ENCODE data around the gene PYGO2. TPM values are rescaled to one million over a fixed set of nuclear protein-coding genes. Genes with fewer than 3 reads are reported as not detected.

PYGO2 gene
- total RNA-seq, 5 donors from 2014 or later (not counting 1 experiment from before 2014, with no cell fraction given): 36.0 to 70.8 (median 68.5) TPM

DNA sequence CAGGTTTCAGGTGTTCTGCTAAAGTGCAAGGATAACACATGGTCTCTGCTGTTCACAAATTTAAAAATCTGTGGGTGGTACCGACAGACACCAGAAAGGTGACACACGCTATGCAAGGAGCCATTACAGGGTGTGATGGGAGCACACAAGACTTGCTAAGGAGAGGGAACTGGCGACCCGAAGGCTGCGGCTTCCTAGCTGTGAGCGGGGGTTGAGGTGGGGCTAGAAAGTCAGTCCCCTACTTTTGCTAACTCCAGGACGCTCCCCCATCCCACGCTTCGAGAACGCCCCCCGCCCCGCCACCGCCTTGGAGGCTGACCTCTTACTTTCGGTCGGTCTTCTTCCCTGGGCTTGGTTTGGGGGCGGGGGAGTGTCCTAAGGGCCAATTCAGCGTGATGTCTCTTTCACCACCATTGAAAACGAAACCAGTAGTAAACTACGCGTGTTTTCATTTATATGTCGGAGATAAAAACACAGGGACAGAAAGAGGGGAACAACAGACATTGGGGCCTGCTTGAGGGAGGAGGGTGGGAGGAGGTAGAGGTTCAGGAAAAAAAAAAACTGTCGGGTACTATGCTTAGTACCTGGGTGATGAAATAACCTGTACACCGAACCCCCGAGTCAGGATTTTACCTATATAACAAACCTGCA is 14.0 kb upstream of the PYGO2 start:
- peak in 20 of 35 experiments; percentile 19 to 65 (median 34) for DNase-seq
- H3K4me3 Mint-ChIP-seq: no peak overlapping the region
- Histone ChIP-seq H3K4me1 (ENCODE audit: control insufficient read depth in 1 of 2, extremely low read depth in 1 of 2, insufficient read depth in 2 of 2, low read length in 2 of 2) (peaks cover 8 to 43% of the 10 kb centered on the region in 2 experiments), H3K36me3 (ENCODE audit: control insufficient read depth in 2 of 2, extremely low read depth in 1 of 2, insufficient read depth in 1 of 2, low read length in 1 of 2) (peaks cover 0 to 16% of the 10 kb centered on the region in 2 donors), H3K9me3 (no peaks in the 10 kb centered on the region), H3K27me3 (replicated peaks in 1 of 2; ENCODE audit: control insufficient read depth in 2 of 2, extremely low read depth in 1 of 2, insufficient read depth in 2 of 2, low read length in 1 of 2) (no peaks in the 10 kb centered on the region), H3K27ac (ENCODE audit: low read length) (peak overlapping the region; percentile 90), H3K4me3 (ENCODE audit: control insufficient read depth in 1 of 2, extremely low read depth in 1 of 2, low read length in 1 of 2) (peak overlapping the region; percentile 73 to 89)
- H3K27ac Mint-ChIP-seq: no peak overlapping the region
- H3K27me3 Mint-ChIP-seq: no peaks in the 10 kb centered on the region
- no peaks in the 10 kb centered on the region for H3K9me3 Mint-ChIP-seq
- ATAC-seq (replicated peaks in 1 of 4): no peak
- WGBS (ENCODE audit: insufficient coverage): 0% methylated on average over 3 of the region's 24 CpGs
- peaks cover 13 to 30% (median 16%) of the 10 kb centered on the region in 3 donors for H3K4me1 Mint-ChIP-seq
- POLR2A ChIA-PET: no interaction called here
- H3K36me3 Mint-ChIP-seq: peaks cover 5% of the 10 kb centered on the region
- CTCF ChIA-PET: interaction anchor here in 1 of 2 donors (0.6 to 1.7 kb wide), 2 partner anchors 36 to 42 kb away, joined by 4 to 6 read pairs; no protein-coding TSS in a partner anchor

DNA sequence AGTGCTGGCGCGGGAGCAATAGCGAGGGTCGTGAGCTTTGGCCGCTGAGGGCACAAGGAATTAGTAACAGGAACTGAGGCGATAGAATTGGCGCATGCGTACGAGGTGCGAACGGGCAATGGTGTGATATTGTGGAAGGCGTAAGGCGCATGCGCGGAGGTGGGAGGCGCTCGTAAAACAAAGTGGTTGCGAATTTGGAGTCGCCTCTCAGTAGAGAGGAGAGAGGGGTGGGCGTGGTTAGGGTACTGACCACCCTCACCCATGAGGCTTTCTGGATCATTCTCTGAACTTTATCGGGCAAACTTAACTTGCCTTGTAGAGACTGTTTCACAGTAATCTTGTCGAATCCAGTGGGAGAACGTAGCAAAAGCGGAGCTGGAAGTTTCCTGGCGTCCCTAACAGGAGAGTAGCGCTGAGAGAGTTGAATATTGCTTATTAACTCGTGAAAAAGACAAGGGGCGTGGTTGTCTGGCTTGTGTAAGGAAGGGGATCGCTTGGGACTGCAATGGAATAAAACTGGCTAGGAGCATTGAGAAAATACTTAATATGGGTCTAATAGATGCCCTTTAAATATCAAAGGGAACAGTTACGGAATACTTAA is 13.3 kb upstream of the PYGO2 start:
- peaks cover 5% of the 10 kb centered on the region for H3K36me3 Mint-ChIP-seq
- POLR2A ChIA-PET: interaction anchor here in 1 of 2 donors (1.1 to 1.6 kb wide), 2 partner anchors 19 to 23 kb away, joined by 5 to 22 read pairs; partner anchors contain the start of gene PBXIP1
- ATAC-seq (replicated peaks in 1 of 4) (peak; percentile 49 to 56 (median 55)), DNase-seq (peak in 34 of 35 experiments; percentile 85 to 97 (median 91))
- H3K4me3 Mint-ChIP-seq: no peak overlapping the region
- H3K4me1 ChIP-seq (ENCODE audit: control insufficient read depth in 1 of 2, extremely low read depth in 1 of 2, insufficient read depth in 2 of 2, low read length in 2 of 2): peaks cover 8 to 49% of the 10 kb centered on the region in 2 experiments
- H3K9me3 ChIP-seq: no peaks in the 10 kb centered on the region
- peak overlapping the region; percentile 90 for H3K27ac ChIP-seq (ENCODE audit: low read length)
- H3K9me3 Mint-ChIP-seq: no peaks in the 10 kb centered on the region
- H3K36me3 ChIP-seq (ENCODE audit: control insufficient read depth in 2 of 2, extremely low read depth in 1 of 2, insufficient read depth in 1 of 2, low read length in 1 of 2): peaks cover 0 to 21% of the 10 kb centered on the region in 2 donors
- H3K4me1 Mint-ChIP-seq: peaks cover 13 to 30% (median 16%) of the 10 kb centered on the region in 3 donors
- H3K27me3 Mint-ChIP-seq: no peaks in the 10 kb centered on the region
- under 1% methylated on average over 30 of the region's 30 CpGs for WGBS (ENCODE audit: insufficient coverage)
- H3K27ac Mint-ChIP-seq: no peak overlapping the region
- CTCF ChIA-PET: interaction anchor here in 1 of 2 donors (0.5 to 2.7 kb wide), 4 partner anchors 37 to 298 kb away, joined by 3 to 13 read pairs (median 4); partner anchors contain the start of gene CLK2
- no peaks in the 10 kb centered on the region for H3K27me3 ChIP-seq (replicated peaks in 1 of 2; ENCODE audit: control insufficient read depth in 2 of 2, extremely low read depth in 1 of 2, insufficient read depth in 2 of 2, low read length in 1 of 2)
- peak overlapping the region; percentile 73 to 89 for H3K4me3 ChIP-seq (ENCODE audit: control insufficient read depth in 1 of 2, extremely low read depth in 1 of 2, low read length in 1 of 2)

DNA sequence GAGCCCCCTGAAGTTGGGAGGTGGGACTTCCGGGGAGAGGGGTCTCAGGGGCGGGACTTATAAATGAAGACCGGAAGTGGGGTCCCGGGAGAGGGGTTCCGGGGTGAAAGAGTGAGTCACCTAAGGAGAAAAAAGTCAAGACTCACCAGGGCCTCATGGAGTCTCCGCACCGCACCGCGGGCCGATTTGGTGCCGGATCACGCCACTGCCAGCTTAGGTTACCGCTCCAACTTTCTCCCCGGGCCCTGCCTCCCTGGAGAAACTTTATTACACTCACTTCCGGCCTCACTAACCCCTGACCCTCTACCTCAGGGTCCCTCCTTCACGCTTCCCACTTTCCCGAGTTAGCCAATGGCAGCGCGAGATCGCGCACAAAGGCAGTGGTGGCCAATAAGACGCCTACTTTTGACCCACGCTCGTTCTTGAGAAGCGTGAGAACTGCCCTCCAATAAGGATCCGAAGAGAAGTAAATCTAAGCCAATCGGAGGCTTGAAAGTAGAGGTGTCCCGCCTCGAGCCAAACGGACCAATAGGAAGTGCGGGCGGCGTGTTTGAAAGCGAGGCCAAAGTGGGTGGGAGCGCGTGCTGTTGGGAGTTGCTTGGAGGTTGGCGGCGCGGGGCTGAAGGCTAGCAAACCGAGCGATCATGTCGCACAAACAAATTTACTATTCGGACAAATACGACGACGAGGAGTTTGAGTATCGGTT is 12.7 kb upstream of the PYGO2 start, which contains the start of gene CKS1B:
Gene CKS1B (plus strand): TSS at position 580 of the 706 bp plus-strand sequence. CDS start 65 bp downstream, at position 645.
- H3K4me3 Mint-ChIP-seq: no peak within 1 kb of the TSS
- H3K27me3 Mint-ChIP-seq: no peaks in the 10 kb centered on the region
- peak within 1 kb of the TSS; percentile 73 to 89 for H3K4me3 ChIP-seq (ENCODE audit: control insufficient read depth in 1 of 2, extremely low read depth in 1 of 2, low read length in 1 of 2)
- H3K4me1 Mint-ChIP-seq: peaks cover 17 to 35% (median 18%) of the 10 kb centered on the region in 3 donors
- ATAC-seq (replicated peaks in 1 of 4) (peak; percentile 85 to 90 (median 88)), DNase-seq (peak; percentile 92 to 99 (median 96))
- H3K9me3 ChIP-seq: no peaks in the 10 kb centered on the region
- CTCF ChIA-PET: interaction anchor here in 1 of 2 donors (0.5 to 2.7 kb wide), 7 partner anchors 13 to 299 kb away, joined by 3 to 13 read pairs (median 3); partner anchors contain the start of genes CLK2, PBXIP1 and PYGO2
- H3K36me3 Mint-ChIP-seq: peaks cover 10% of the 10 kb centered on the region
- under 1% methylated on average over 42 of the region's 47 CpGs for WGBS (ENCODE audit: insufficient coverage)
- H3K27ac Mint-ChIP-seq: no peak within 1 kb of the TSS
- POLR2A ChIA-PET: interaction anchor here (0.5 to 1.6 kb wide), 8 partner anchors 19 to 1102 kb away, joined by 3 to 22 read pairs (median 6); partner anchors contain the start of gene PBXIP1 (in 1 of the 2)
- peak within 1 kb of the TSS; percentile 90 for H3K27ac ChIP-seq (ENCODE audit: low read length)
- H3K27me3 ChIP-seq (replicated peaks in 1 of 2; ENCODE audit: control insufficient read depth in 2 of 2, extremely low read depth in 1 of 2, insufficient read depth in 2 of 2, low read length in 1 of 2): no peaks in the 10 kb centered on the region
- H3K4me1 ChIP-seq (ENCODE audit: control insufficient read depth in 1 of 2, extremely low read depth in 1 of 2, insufficient read depth in 2 of 2, low read length in 2 of 2): peaks cover 8 to 51% of the 10 kb centered on the region in 2 experiments
- H3K36me3 ChIP-seq (ENCODE audit: control insufficient read depth in 2 of 2, extremely low read depth in 1 of 2, insufficient read depth in 1 of 2, low read length in 1 of 2): peaks cover 0 to 25% of the 10 kb centered on the region in 2 donors
- no peaks in the 10 kb centered on the region for H3K9me3 Mint-ChIP-seq

DNA sequence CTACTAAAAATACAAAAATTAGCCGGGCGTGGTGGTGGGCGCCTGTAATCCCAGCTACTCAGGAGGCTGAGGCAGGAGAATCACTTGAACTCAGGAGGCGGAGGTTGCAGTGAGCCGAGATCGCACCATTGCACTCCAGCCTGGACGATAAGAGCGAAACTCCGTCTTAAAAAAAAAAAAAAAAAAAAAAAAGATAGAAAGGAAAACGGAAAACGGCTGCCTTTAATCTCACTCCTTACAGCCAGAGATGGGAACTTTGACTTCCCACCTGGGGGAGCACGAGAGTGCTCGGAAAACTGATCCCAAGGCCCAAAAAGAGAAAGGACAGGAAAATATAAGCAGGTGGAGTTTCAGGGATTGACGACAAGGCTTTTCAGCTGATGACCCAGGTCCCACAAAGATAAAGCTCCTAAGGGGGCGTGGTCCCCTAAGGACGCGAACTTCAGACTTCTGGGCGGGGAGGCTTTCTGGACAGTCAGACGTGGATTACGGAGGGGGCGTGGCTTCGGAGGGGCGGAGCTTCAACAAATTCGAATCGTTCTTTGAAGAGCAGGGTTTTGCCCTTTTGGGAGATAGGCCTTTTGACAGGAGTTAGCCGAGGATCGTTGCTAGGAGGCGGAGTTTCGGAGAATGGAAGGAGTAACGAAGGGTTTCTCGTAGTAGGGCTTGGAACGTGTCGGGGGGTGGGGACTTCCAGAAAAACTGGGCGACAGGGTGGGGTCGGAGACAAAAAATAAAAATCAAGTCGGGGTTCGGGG is 11.9 kb upstream of the PYGO2 start:
- Mint-ChIP-seq H3K9me3 (no peaks in the 10 kb centered on the region), H3K27me3 (no peaks in the 10 kb centered on the region), H3K4me1 (peaks cover 21 to 39% (median 24%) of the 10 kb centered on the region in 3 donors), H3K36me3 (peaks cover 11% of the 10 kb centered on the region), H3K4me3 (no peak overlapping the region), H3K27ac (no peak overlapping the region)
- CTCF ChIA-PET: interaction anchor here (0.6 to 2.7 kb wide), 8 partner anchors 12 to 354 kb away, joined by 3 to 13 read pairs (median 4); partner anchors contain the start of genes PBXIP1 (in 1 of the 2) and PYGO2 (in 1 of the 2)
- DNase-seq: peak; percentile 72 to 93 (median 84)
- POLR2A ChIA-PET: interaction anchor here (0.5 to 1.6 kb wide), 9 partner anchors 13 to 1101 kb away, joined by 3 to 22 read pairs (median 6); partner anchors contain the start of gene PBXIP1 (in 1 of the 2)
- H3K9me3 ChIP-seq: no peaks in the 10 kb centered on the region
- H3K4me3 ChIP-seq (ENCODE audit: control insufficient read depth in 1 of 2, extremely low read depth in 1 of 2, low read length in 1 of 2): peak overlapping the region; percentile 73 to 89
- WGBS (ENCODE audit: insufficient coverage): under 1% methylated on average over 22 of the region's 37 CpGs
- H3K27me3 ChIP-seq (replicated peaks in 1 of 2; ENCODE audit: control insufficient read depth in 2 of 2, extremely low read depth in 1 of 2, insufficient read depth in 2 of 2, low read length in 1 of 2): no peaks in the 10 kb centered on the region
- H3K4me1 ChIP-seq (ENCODE audit: control insufficient read depth in 1 of 2, extremely low read depth in 1 of 2, insufficient read depth in 2 of 2, low read length in 2 of 2): peaks cover 8 to 56% of the 10 kb centered on the region in 2 experiments
- H3K27ac ChIP-seq (ENCODE audit: low read length): peak overlapping the region; percentile 90
- H3K36me3 ChIP-seq (ENCODE audit: control insufficient read depth in 2 of 2, extremely low read depth in 1 of 2, insufficient read depth in 1 of 2, low read length in 1 of 2): peaks cover under 1 to 32% of the 10 kb centered on the region in 2 donors
- peak in 3 of 4 experiments; percentile 7 to 12 (median 11) for ATAC-seq (replicated peaks in 1 of 4)

- DNase-seq (peak in 1 of 35 experiments; percentile 35), ATAC-seq (replicated peaks in 1 of 4) (no peak)
- H3K27me3 ChIP-seq (replicated peaks in 1 of 2; ENCODE audit: control insufficient read depth in 2 of 2, extremely low read depth in 1 of 2, insufficient read depth in 2 of 2, low read length in 1 of 2): no peaks in the 10 kb centered on the region
- H3K9me3 ChIP-seq: no peaks in the 10 kb centered on the region
- peak overlapping the region; percentile 90 for H3K27ac ChIP-seq (ENCODE audit: low read length)
- ChIA-PET POLR2A (interaction anchor here (0.5 to 1.6 kb wide), 4 partner anchors 12 to 72 kb away, joined by 3 to 22 read pairs (median 3); partner anchors contain the start of gene PBXIP1 (in 1 of the 2)), CTCF (interaction anchor here (0.7 to 2.7 kb wide), 8 partner anchors 11 to 353 kb away, joined by 3 to 13 read pairs (median 6); partner anchors contain the start of genes PBXIP1 (in 1 of the 2) and PYGO2 (in 1 of the 2))
- Mint-ChIP-seq H3K36me3 (peaks cover 17% of the 10 kb centered on the region), H3K4me1 (peaks cover 21 to 43% (median 24%) of the 10 kb centered on the region in 3 donors), H3K9me3 (no peaks in the 10 kb centered on the region), H3K27me3 (no peaks in the 10 kb centered on the region), H3K27ac (peak overlapping the region in 1 of 2 donors; percentile 74), H3K4me3 (no peak overlapping the region)
- H3K4me3 ChIP-seq (ENCODE audit: control insufficient read depth in 1 of 2, extremely low read depth in 1 of 2, low read length in 1 of 2): peak overlapping the region in 1 of 2 donors; percentile 89
- 72% methylated on average over 2 of the region's 18 CpGs for WGBS (ENCODE audit: insufficient coverage)
- peaks cover 8 to 56% of the 10 kb centered on the region in 2 experiments for H3K4me1 ChIP-seq (ENCODE audit: control insufficient read depth in 1 of 2, extremely low read depth in 1 of 2, insufficient read depth in 2 of 2, low read length in 2 of 2)
- peaks cover 4 to 40% of the 10 kb centered on the region in 2 donors for H3K36me3 ChIP-seq (ENCODE audit: control insufficient read depth in 2 of 2, extremely low read depth in 1 of 2, insufficient read depth in 1 of 2, low read length in 1 of 2)
These were observed 11.1 kb upstream of the PYGO2 start for GRCh38 chr1:154972517-154973343.

All from T-cell (primary cell).